NCI-H526 treated with DMSO at 0.1 percent for 48 hours (cell line): ENCODE results near the gene CPXM2.
"Not testable (repeated sequence)": the region's sequence is repeated elsewhere in the genome, so short reads cannot be mapped to it uniquely, and the experiment has no call there.

Source experiments
- DNase-seq: peaks from one replicate; lab custom pipeline; 2025; lab: John Stamatoyannopoulos, UW

The CPXM2 gene

DNA sequence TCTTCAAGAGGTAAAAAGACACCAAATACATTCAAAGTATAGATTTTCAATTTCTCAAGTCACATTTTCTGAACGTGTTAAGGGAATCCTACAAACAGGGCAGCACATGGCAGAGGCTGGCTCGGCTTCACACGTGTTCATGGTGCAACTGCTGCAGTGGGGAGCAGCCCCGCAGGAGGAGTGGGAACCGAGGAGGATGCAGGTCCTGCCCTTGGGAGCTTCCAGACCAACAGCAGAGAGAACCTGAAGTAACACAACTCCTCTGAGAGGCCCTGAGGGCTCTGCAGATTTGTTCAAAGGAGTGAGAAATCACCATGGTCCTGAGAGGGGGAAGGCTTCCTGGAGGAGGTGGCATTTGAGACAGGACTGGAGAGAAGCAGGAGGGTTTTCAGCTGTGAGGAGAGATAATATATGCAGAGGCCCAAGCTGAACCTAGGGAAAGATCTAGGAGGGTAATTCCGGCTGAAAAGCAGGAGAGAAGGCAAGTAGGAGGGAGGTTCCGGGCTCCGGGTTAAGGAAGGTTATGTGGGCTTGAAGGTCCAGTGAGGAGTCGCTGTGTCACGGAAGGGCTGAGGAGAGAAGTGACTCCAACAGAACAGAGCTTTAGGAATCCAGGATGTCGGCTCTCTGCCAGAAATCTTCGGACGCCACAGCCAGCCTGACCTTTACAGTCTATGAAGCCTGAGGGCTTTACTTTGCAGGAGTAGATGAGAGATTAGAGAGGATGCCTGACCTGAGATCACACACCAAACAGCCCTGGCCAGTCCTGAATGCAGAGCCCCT, 148.0 kb downstream of the CPXM2 start:
- no peak for DNase-seq

DNA sequence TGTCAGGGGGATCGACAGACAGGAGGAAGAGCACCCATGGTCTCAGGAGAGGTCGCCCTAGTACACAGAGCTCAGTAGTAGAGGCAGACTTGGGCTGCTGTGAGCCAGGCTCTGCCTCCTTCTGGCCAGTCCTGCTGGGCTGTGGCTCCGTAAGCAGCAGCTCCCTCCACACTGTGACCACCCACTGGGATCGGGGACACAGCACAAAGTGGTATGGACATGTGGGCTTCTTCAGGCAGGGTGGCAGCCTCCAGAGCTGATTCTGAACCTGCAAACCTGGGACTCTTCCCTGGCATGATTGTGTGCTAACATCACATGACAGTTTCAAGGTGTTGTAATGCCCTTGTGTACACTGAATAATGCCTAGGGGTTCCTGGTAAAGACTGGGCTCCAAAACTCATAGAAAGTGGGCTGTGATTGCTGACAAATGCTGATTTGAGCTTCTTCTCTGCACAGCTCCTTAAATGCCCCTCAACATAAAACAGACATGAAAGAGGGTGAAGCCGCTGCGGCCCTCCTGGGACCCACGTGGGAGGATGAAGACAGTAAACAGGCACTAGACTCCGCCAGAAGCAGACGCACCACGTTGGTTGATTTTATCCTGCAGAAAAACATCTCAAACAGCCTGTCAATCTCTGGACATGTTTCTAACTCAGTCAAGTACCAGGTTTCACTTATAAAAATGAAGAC, 148.7 kb downstream of the CPXM2 start:
- DNase-seq: no peak

DNA sequence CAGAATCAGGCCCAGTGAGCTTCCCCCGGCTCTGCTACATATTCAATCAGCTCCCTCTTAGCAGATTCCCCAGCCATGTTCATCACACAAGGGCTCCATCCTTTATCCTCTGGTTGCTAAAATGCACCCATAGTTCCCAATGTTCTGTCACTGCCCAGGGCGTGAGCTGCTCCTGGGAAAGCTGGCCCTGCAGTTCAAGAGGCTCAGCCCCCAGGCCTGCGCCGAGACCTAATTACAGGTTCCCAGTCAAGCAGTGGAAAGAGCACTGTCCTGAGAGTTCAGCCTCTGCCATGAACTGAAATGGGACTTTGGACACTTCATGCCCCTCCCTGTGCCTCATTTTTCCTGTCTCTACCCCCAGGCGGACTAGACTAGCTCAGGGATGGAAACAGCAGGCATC, 149.9 kb downstream of the CPXM2 start:
- DNase-seq: no peak

DNA sequence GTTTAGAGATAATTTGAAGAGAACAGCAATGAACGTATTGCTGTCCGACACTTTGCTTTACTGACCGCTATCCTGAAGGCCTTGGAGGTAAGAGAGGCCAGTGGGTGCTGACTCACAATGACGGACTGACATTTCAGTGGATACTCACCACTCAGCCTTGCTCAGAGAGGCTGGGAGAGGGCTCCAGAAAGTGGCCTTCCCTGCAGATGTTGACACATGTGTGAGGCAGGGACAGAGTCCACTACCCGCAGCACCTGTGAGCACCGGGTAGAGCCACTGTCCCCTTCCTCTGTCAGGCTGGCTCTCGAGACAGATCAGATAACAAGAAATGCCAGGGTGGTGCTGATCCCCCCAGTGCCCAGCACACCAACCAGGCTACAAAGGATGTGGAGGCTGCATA, 150.5 kb downstream of the CPXM2 start:
- DNase-seq: no peak

DNA sequence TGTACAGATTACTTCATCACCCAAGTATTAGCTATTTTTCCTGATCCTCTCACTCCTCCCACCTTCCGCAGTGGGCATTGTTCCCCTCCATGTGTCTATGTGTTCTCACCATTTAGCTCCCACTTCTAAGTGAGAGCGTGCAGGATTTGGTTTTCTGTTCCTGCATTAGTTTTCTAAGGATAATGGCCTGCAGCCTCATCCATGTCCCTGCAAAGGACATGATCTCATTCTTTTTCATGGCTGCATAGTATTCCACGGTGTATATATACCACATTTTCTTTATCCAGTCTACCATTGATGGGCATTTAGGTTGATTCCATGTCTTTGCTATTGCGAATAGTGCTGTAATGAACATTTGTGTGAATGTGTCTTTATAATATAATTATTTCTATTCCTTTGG, 154.7 kb downstream of the CPXM2 start:
- DNase-seq: not testable (repeated sequence)

DNA sequence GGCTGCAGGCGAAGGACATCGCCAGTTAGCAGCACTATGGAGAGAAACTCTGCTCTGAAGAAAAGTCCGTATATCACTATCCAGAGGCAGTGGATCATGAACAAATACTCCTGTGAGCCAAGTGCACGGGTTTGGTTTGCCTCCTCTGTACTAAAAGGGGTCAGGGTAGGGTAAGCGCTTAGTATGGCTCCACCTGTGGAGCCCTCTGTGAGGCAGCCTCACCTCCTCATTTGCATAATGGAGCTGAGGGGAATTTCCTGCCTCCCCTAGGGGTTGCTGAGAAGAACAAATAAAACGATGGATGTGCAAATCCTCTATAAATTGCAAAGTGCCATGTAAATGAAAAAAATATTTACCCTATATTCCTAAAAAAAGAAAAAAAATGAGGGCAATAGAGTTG, 162.1 kb downstream of the CPXM2 start:
- DNase-seq: no peak

DNA sequence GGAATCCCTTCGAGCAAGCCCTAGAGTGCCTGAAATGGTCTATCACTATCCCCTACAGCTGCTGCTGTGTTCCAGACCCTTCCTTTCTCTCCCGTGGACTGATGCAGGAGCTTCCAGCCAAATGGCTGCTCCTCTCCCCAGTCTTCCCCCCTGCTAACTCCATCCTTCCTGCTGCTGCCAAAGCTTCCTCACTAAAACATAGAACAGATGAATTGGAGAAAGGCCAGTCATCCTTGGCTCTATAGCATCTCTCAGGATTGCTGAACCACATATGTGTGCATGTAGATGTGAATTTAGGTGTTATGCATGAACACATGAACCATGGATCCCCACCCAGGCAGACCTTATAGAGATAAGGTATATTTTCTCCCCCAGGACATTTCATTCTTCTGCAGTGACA, 164.8 kb downstream of the CPXM2 start:
- DNase-seq: no peak

DNA sequence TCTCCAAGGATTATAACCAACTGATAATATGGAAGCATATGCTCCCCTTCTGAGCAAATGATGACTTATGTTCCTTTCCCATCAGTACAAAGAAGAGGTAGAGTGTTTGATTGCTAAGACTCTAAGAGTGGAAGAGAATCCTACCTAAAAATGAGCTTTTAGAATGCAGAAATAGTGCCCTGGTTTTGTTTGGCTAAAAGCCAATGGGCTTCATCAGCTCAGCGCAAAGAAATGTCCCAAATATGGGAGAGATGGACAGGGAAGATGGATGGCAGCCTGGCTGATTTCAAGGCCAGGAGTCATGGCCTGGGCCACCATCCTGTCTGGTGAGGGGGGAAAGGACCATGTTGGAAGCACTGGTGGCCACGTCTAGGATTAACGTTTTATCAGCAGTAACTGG, 165.2 kb downstream of the CPXM2 start:
- no peak for DNase-seq

DNA sequence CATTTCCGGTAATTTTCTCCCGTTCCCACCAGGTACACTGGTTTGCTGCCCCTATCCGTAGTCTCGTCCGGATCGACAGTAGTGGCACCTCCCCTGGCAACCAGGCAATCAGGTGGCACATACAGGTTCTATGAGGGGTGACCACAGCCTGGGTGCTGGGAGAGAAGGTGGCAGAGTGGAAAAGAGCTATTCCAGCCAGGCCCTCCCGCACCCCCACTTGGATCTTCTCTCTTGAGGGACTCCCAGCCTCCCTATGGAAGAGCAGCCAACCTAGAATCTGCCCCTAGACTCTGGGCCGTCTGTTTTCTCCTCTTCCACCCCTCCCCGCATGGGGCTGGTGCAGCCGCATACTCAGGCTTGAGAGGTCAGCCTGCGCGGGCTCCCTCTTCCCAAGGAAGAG, 166.9 kb downstream of the CPXM2 start:
- DNase-seq: no peak

DNA sequence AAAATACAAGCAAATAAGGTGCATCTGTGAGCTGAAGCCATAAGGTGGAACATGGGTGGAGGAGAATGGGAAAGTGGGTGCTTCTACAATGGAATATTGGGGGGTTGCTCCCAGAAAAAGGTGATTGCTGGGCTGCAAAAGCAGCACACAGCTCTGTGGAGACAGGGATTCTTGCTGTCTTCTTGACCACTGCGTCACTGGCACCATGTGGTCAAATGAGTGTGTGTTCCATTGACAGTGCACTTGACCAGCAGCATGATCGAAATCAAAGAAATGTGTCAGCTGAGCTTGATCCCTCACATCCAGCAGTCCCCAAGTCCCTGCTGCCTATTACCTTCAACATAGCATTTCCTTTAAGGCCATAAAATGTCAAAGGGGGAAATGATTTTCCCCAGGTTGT, 169.3 kb downstream of the CPXM2 start:
- DNase-seq: no peak

DNA sequence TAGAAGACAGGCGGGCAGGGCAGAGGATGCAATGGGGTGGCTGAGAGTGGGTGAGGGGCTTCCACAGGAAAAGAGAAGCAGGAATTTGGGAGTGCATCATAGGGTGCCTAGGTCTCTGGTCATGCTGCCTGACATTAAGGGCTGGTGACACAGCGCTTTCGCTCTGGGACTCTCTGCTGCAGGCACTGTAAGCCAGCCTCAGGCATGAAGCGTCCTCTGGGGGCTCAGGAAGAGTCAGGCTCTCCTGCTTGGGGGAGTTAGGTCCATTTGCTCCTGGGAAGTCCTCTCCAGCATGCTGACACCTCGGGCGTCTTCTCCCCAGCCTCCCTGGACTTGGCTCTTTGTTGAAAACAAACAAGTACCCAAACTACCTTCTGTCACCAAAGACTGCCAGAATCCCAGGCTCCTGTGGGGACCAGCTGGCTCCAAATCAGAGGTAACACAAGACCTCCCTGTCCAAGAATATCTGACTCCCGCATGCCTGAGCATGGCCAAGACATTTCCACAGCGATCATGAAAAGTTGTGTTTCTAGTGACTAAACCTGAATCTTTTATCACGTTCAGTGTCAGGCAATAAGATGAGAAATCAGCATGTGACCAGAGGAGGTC, 170.1 kb downstream of the CPXM2 start:
- DNase-seq: no peak

DNA sequence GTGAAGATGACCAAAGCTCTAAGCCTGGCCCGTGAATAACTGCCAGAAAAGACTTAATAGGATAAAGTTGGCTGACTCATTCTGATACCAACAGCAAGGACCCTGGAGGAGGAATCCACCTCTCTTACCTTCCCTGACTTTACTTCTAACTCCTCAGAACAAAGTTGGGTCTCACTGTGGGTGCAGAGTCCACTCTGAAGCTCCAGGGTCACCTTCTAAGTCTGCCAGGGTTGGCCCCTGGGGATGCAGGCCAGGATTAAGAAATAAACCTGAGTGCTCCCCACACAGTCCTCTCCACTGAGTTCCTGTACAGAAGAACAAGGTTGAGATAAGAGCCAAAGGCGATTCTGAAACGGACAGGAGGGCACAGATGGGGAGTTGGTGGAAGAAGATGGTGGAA, 171.1 kb downstream of the CPXM2 start:
- no peak for DNase-seq

DNA sequence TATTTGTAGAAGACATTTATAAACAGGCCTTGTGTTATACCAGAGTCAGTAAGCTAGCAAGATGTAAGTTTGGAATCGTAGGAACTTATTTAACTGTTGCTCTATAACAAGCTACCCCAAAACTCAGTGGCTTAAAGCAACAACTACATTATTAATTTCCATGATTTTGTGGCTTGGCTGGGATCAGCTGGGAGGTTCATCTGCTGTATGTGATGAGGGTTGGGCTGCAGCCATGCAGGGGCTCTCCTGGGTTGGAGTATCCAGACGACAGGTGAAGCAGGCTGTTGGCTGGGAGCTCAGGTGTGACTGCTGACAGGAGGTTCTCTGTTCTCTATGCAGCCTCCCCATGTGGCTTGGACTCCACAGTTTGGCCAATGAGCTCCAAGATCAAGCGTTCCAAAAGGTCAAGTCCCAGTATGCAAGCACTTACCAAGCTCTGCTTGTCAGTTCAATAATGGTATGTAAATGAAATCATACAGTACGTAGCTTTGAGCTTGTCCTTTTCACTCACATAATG, 173.0 kb downstream of the CPXM2 start:
- DNase-seq: no peak

DNA sequence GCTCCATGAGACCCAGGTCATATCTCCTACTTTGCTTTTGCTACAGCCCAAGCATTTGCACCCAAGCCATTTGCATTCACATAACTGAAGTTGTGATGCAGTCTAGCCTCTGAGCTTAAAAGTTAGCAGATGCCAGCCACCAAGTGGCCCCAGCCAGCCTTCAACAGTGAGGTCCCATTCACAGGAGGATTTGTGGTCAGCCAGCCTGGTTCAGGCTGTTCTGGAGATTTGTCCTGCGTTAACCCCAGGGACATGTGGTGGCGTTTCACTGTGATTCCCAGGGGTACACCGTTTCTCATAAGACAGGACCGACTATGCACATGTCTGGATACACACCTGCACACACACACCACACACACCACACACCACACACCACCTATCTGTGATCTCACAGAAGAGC, 174.3 kb downstream of the CPXM2 start:
- no peak for DNase-seq

DNA sequence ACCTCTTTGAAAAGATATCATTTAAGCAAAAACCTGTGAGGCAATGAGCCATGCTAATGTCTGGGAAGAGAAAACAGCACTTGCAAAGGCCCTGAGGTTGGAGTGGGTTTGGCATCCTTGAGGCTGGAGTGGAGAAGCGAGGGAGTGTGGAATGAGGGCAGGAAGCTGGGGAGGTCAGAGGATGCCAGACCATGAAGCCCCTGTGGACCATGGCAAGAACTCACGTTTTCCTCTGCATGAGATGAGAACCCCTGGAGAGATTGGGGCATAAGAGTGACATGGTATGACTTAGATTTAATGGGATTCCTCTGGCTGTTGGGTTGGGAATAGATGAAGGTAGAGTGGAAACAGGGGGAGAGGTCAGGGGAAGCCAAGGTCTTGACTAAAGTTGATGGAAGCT, 176.1 kb downstream of the CPXM2 start:
- no peak for DNase-seq

DNA sequence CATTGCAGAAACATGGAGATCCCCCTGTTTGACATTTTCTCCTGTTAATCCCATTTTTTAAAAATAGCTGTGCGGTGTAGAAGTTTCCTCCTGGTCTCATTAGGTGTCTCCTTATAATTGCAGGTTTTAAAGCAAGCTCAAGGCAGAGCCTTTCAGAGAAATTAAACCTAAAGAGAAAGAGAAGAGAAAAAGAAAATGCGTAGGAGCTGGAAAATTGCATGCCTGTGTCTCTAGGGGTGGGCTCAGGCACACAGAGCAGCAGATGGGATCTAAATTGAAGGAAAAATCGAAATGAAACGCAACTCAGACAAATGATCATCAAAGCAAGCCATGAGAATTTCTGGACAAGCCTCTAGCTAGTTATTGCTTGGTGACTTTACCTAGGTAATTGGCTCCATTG, 185.4 kb downstream of the CPXM2 start:
- no peak for DNase-seq

DNA sequence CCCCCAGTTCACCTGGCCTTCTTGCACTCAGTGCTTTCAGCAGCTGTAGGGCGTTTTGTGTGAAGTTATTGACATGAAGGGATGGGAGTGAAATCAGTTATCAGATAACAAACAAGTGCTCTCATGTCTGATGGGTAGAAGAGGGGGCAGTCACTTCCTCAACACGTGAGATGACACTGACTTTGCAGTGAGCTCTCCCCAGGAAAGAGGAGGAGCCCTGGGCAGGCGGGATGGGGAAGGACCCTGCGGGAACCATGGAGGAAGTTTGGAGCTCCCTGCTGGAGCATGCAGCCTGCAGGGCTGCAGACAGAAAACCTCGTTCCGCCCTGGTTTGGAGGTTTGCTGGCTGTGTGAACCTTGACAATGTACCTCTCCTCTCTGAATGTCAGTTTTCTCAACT, 186.8 kb downstream of the CPXM2 start:
- no peak for DNase-seq

DNA sequence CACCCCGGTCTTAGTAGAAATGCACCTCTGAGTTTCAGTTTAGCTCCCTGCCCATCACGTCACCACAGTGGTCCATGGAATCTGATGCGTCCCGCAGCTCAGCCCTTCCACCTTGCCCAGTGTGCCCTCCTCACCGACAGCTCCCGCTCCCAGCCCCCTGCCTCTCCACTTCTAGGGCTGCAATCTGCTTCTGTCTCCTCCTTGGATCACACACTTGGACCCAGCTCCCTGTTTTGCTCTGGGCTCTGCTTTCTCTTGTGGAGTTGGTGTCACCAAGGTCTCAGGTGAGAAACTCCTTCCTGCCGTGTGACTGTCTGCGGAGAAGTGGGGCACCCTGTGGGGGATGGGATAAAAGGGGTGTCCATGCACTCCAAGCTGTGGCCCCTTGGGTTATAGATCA, 187.5 kb downstream of the CPXM2 start:
- no peak for DNase-seq

DNA sequence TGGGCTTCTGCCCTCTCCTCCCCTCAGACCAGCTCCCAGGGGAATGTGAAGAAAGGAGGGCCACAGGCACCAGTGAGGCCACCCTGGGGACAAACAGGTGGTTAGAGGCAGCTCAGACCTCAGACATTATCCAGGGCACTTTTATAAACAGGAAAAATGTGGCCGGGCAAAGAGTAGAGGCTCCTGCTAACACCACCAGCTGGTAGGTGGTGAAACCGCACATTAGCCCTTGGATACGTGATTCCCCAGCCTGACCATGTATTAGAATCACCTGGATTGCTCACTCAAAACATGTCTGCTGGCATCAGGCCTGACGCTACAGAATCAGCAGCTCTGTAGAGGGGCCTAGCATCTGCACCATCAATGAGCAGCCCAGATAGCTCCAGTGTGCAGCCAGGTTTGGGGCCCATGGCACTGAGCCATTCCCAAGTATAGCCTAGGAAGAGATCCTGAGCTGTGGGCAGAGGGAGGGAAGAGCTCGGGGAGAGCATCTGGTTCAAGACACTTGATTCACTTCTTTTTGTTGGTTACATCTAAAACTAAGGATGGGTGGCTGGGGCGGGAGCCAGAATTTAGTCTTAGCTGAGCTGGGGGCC, 188.3 kb downstream of the CPXM2 start:
- no peak for DNase-seq
